Activated B cell treated with CpG ODN at 0.5 μM for 24 hours (primary cell): ENCODE data around the gene MORN4. TPM values are rescaled to one million over a fixed set of nuclear protein-coding genes. Genes with fewer than 3 reads are reported as not detected.

ENCODE experiments used
- ATAC-seq: fragments of 200-7000 bp; cut with Tn5 transposase; one replicate; pipeline ENCODE4 v1.10.0; 2021; ENCODE audit warnings: low read depth, mild to moderate bottlenecking, moderate library complexity
- CTCF ChIA-PET: fragments of 350-600 bp; sonication (Branson Sonifier 250); formaldehyde crosslinking; loops from one replicate; lab custom pipeline; 2021; ENCODE audit warnings: antibody characterized with exemption; lab: Charles Lee
- POLR2A ChIA-PET: fragments of 350-600 bp; sonication (Branson Sonifier 250); formaldehyde crosslinking; loops from one replicate; lab custom pipeline; 2021; ENCODE audit warnings: antibody characterized with exemption; lab: Charles Lee
- DNase-seq: peaks from one replicate; pipeline ENCODE4 v3.0.0; 2022
- H3K27ac Mint-ChIP-seq: one replicate; pipeline ENCODE4 v1.8.0; 2020; ENCODE audit warnings: mixed read lengths
- H3K27me3 Mint-ChIP-seq: one replicate; pipeline ENCODE4 v1.8.0; 2021; ENCODE audit warnings: mixed read lengths
- H3K36me3 Mint-ChIP-seq: one replicate; pipeline ENCODE4 v1.8.0; 2021; ENCODE audit warnings: low read depth, mixed read lengths
- H3K4me1 Mint-ChIP-seq: one replicate; pipeline ENCODE4 v1.8.0; 2021; ENCODE audit warnings: mixed read lengths
- H3K4me3 Mint-ChIP-seq: one replicate; pipeline ENCODE4 v1.8.0; 2020; ENCODE audit warnings: mild to moderate bottlenecking, mixed read lengths
- H3K9me3 Mint-ChIP-seq: one replicate; pipeline ENCODE4 v1.8.0; 2020; ENCODE audit warnings: mixed read lengths
- CTCF ChIP-seq: fragments of 200-600 bp; IDR thresholded peaks from one replicate; pipeline ENCODE4 v1.8.0; 2022; ENCODE audit warnings: antibody characterized with exemption, mild to moderate bottlenecking
- intact Hi-C: fragments of 100-400 bp; cut with micrococcal nuclease; formaldehyde crosslinking; loops from one replicate; pipeline ENCODE4 v1.15.1; 2024
- total RNA-seq: library from RNA; stranded (reverse); gene quantifications from 2 replicates; pipeline ENCODE4 v1.2.3, GENCODE V29; 2022

Gene MORN4
- total RNA-seq, 1 donor from 2014 or later = 2.9 TPM

DNA sequence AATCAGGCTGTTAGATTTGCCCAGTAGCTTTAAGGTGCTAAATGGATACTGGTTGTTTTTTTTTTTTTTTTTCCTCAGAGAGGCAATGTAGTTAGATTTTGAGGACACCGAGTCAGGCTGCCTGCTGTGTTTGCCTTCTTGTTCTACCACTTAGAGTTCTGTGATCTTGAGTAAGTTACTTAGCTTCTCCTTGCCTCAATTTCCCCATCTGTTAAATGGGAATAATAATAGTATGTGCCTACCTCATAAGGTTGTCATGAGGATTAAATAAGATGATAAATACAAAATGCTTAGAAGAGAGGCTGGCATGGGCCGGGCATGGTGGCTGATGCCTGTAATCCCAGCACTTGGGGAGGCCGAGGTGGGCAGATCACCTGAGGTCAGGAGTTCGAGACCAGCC lies 14.6 kb downstream of the MORN4 start:
- no peak for ATAC-seq
- Mint-ChIP-seq H3K27ac (no peak overlapping the region), H3K27me3 (no peaks in the 10 kb centered on the region), H3K4me3 (no peak overlapping the region), H3K36me3 (no peaks in the 10 kb centered on the region), H3K4me1 (no peaks in the 10 kb centered on the region), H3K9me3 (no peaks in the 10 kb centered on the region)
- CTCF ChIA-PET = no interaction called here
- POLR2A ChIA-PET = no interaction called here
- TF ChIP-seq CTCF = no peak
- DNase-seq = no peak
- intact Hi-C loops = no loop called here

GRCh38 chr10:97618285-97618684 lies 15.0 kb downstream of the MORN4 start:
- H3K27ac Mint-ChIP-seq = no peak overlapping the region
- DNase-seq (no peak), ATAC-seq (no peak)
- ChIA-PET CTCF (no interaction called here), POLR2A (interaction anchor here (0.7 kb wide), 1 partner anchor 299 kb away, joined by 6 read pairs; no protein-coding TSS in a partner anchor)
- H3K27me3 Mint-ChIP-seq = no peaks in the 10 kb centered on the region
- no peaks in the 10 kb centered on the region for H3K36me3 Mint-ChIP-seq
- intact Hi-C loops = no loop called here
- no peak for TF ChIP-seq CTCF
- no peaks in the 10 kb centered on the region for H3K4me1 Mint-ChIP-seq
- no peaks in the 10 kb centered on the region for H3K9me3 Mint-ChIP-seq
- H3K4me3 Mint-ChIP-seq = no peak overlapping the region

GRCh38 chr10:97612386-97612785 lies 20.9 kb downstream of the MORN4 start:
- intact Hi-C loops = loop anchor here (1.0 kb wide), 1 partner anchor 205 kb away; no protein-coding TSS in a partner anchor
- TF ChIP-seq CTCF = no peak
- no peaks in the 10 kb centered on the region for H3K36me3 Mint-ChIP-seq
- no peaks in the 10 kb centered on the region for H3K27me3 Mint-ChIP-seq
- H3K9me3 Mint-ChIP-seq = no peaks in the 10 kb centered on the region
- H3K27ac Mint-ChIP-seq = no peak overlapping the region
- H3K4me3 Mint-ChIP-seq = no peak overlapping the region
- ChIA-PET POLR2A (no interaction called here), CTCF (no interaction called here)
- ATAC-seq (no peak), DNase-seq (no peak)
- H3K4me1 Mint-ChIP-seq = no peaks in the 10 kb centered on the region

DNA sequence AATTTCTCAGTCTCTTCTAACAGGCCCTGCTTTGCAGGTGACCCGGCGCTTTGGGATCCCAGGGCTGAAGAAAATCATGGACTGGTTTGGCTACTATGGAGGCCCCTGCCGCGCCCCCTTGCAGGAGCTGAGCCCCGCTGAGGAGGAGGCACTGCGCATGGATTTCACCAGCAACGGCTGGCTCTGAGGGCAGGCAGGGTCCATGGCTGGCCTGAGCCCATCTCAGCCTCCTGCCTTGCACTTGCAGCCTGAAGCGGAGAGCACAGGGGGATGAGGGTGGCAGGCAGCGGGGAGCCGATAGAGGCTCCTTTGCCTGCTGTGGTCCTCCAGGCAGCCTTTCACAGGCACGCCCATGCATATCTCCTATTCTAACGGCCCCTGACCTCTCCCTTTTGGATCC lies 21.8 kb downstream of the MORN4 start:
- Mint-ChIP-seq H3K27me3 (no peaks in the 10 kb centered on the region), H3K36me3 (no peaks in the 10 kb centered on the region), H3K4me3 (no peak overlapping the region), H3K4me1 (no peaks in the 10 kb centered on the region), H3K27ac (no peak overlapping the region), H3K9me3 (no peaks in the 10 kb centered on the region)
- POLR2A ChIA-PET = no interaction called here
- TF ChIP-seq CTCF = no peak
- intact Hi-C loops = no loop called here
- CTCF ChIA-PET = no interaction called here
- DNase-seq (no peak), ATAC-seq (no peak)

DNA sequence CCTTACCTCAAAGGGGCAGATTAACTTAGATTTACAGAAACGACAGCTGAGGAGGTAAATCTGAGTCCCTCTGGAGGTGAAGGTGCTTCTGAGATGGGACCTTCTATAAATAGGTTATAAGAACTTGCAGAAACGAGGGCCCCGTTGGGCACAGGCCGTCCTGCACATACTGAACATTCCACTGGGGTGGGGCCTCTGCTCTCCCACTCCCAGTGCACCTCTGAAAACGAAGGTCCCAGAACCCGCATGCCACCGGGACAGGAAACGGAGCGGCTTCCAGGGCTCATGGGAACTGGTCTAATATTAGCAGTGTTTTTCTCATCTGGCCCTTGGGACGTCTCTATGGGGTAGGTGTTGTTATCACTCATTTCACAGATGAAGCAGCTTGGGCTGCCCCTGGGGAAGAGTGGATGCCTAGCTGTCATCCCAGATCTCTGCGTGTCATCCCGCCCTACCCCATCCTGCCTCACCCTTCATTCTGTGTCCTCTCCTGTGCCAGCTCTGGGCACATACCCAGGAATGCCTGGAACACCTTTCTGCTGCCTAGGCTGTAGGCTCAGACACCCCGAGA lies 24.2 kb downstream of the MORN4 start:
- Mint-ChIP-seq H3K36me3 (no peaks in the 10 kb centered on the region), H3K27ac (no peak overlapping the region), H3K4me1 (no peaks in the 10 kb centered on the region), H3K4me3 (no peak overlapping the region), H3K9me3 (no peaks in the 10 kb centered on the region), H3K27me3 (peaks cover 2% of the 10 kb centered on the region)
- DNase-seq = no peak
- TF ChIP-seq CTCF = no peak
- POLR2A ChIA-PET = no interaction called here
- ATAC-seq = no peak
- intact Hi-C loops = no loop called here
- CTCF ChIA-PET = no interaction called here
